ENCODE measurements around the gene PIAS3.

DNA sequence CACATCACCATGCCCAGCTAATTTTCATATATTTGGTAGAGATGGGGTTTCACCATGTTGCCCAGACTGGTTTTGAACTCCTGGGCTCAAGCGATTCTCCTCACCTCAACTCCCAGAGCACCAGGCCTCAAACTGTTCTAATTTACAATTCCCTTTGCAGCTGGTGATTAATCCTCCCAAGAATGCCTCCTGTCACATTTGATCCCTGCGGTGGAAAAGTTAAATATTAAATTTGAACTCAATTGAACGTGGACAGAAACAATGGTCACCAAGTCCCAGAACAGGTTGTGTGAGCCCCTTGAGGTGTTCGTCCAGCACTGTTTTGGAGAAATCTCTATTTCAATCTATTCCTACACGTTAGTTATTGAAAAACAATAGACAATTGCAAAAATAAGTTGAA lies 28.8 kb upstream of the PIAS3 start:
- TF ChIP-seq POLR2AphosphoS5 (IDR thresholded peaks at IDR 0.05; ENCODE audit: low read depth), result no peak
- TF ChIP-seq, protein P1, sequence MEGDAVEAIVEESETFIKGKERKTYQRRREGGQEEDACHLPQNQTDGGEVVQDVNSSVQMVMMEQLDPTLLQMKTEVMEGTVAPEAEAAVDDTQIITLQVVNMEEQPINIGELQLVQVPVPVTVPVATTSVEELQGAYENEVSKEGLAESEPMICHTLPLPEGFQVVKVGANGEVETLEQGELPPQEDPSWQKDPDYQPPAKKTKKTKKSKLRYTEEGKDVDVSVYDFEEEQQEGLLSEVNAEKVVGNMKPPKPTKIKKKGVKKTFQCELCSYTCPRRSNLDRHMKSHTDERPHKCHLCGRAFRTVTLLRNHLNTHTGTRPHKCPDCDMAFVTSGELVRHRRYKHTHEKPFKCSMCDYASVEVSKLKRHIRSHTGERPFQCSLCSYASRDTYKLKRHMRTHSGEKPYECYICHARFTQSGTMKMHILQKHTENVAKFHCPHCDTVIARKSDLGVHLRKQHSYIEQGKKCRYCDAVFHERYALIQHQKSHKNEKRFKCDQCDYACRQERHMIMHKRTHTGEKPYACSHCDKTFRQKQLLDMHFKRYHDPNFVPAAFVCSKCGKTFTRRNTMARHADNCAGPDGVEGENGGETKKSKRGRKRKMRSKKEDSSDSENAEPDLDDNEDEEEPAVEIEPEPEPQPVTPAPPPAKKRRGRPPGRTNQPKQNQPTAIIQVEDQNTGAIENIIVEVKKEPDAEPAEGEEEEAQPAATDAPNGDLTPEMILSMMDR (IDR thresholded peaks at IDR 0.05; ENCODE audit: insufficient read depth, low read length), result no peak
- TF ChIP-seq, protein P2, sequence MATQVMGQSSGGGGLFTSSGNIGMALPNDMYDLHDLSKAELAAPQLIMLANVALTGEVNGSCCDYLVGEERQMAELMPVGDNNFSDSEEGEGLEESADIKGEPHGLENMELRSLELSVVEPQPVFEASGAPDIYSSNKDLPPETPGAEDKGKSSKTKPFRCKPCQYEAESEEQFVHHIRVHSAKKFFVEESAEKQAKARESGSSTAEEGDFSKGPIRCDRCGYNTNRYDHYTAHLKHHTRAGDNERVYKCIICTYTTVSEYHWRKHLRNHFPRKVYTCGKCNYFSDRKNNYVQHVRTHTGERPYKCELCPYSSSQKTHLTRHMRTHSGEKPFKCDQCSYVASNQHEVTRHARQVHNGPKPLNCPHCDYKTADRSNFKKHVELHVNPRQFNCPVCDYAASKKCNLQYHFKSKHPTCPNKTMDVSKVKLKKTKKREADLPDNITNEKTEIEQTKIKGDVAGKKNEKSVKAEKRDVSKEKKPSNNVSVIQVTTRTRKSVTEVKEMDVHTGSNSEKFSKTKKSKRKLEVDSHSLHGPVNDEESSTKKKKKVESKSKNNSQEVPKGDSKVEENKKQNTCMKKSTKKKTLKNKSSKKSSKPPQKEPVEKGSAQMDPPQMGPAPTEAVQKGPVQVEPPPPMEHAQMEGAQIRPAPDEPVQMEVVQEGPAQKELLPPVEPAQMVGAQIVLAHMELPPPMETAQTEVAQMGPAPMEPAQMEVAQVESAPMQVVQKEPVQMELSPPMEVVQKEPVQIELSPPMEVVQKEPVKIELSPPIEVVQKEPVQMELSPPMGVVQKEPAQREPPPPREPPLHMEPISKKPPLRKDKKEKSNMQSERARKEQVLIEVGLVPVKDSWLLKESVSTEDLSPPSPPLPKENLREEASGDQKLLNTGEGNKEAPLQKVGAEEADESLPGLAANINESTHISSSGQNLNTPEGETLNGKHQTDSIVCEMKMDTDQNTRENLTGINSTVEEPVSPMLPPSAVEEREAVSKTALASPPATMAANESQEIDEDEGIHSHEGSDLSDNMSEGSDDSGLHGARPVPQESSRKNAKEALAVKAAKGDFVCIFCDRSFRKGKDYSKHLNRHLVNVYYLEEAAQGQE (IDR thresholded peaks at IDR 0.05; ENCODE audit: insufficient replicate concordance, low read depth), result no peak
- TF ChIP-seq GABPA (IDR thresholded peaks at IDR 0.05; ENCODE audit: low read depth), result no peak

All from HL-60 (cell line).